GM23338 (cell line): ENCODE data around the gene TXNRD1. TPM values are rescaled to one million over a fixed set of nuclear protein-coding genes. Genes with fewer than 3 reads are reported as not detected.

ENCODE experiments used
- ATAC-seq: fragments of 200-7000 bp; cut with Tn5 transposase; 3 replicates; pipeline ENCODE4 v1.9.1; 2020
- DNase-seq: peaks from one replicate; pipeline ENCODE4 v3.0.0-alpha.2; 2015; ENCODE audit warnings: low spot score
- H2AFZ ChIP-seq: fragments of 200-600 bp; sonication (generic); 2 replicates; pipeline ENCODE4 v1.8.0; 2016; ENCODE audit warnings: antibody characterized with exemption, mild to moderate bottlenecking, moderate library complexity
- H3F3A ChIP-seq: fragments of 200-600 bp; sonication (generic); replicated peaks from 2 replicates; pipeline ENCODE4 v1.8.0; 2017; ENCODE audit warnings: antibody characterized with exemption, mixed run types, low read depth
- H3K27ac ChIP-seq: fragments of 200-600 bp; sonication (generic); 2 replicates; pipeline ENCODE4 v1.6.1; 2016; ENCODE audit warnings: low read depth
- H3K27me3 ChIP-seq: fragments of 200-600 bp; sonication (generic); 2 replicates; pipeline ENCODE4 v1.8.0; 2016; ENCODE audit warnings: mild to moderate bottlenecking, mixed run types, moderate library complexity; ENCODE audit not compliant: insufficient read depth
- H3K36me3 ChIP-seq: fragments of 200-600 bp; sonication (generic); 2 replicates; pipeline ENCODE4 v1.8.0; 2016; ENCODE audit warnings: mild to moderate bottlenecking; ENCODE audit not compliant: insufficient read depth
- H3K4me1 ChIP-seq: fragments of 200-600 bp; sonication (generic); 2 replicates; pipeline ENCODE4 v1.8.0; 2016; ENCODE audit warnings: mild to moderate bottlenecking, moderate library complexity; ENCODE audit not compliant: insufficient read depth
- H3K4me2 ChIP-seq: fragments of 200-600 bp; sonication (generic); 2 replicates; pipeline ENCODE4 v1.7.1; 2017; ENCODE audit warnings: mixed run types
- H3K4me3 ChIP-seq: fragments of 200-600 bp; sonication (generic); 2 replicates; pipeline ENCODE4 v1.6.1; 2016; ENCODE audit warnings: mixed run types
- H3K79me2 ChIP-seq: fragments of 200-600 bp; sonication (generic); replicated peaks from 2 replicates; pipeline ENCODE4 v1.8.0; 2017; ENCODE audit warnings: mild to moderate bottlenecking; ENCODE audit not compliant: insufficient read depth
- H3K9me2 ChIP-seq: fragments of 200-600 bp; sonication (generic); 2 replicates; pipeline ENCODE4 v1.8.0; 2017; ENCODE audit not compliant: insufficient read depth
- H4K20me1 ChIP-seq: fragments of 200-600 bp; sonication (generic); replicated peaks from 2 replicates; pipeline ENCODE4 v1.8.0; 2017; ENCODE audit warnings: mild to moderate bottlenecking; ENCODE audit not compliant: insufficient read depth
- H3K27ac Mint-ChIP-seq: 2 replicates; pipeline ENCODE4 v1.8.0; 2020; ENCODE audit warnings: inconsistent platforms, mild to moderate bottlenecking, moderate library complexity, mixed read lengths
- H3K27me3 Mint-ChIP-seq: 3 replicates; pipeline ENCODE4 v1.8.0; 2022; ENCODE audit warnings: low read depth, mild to moderate bottlenecking, moderate library complexity, mixed read lengths, inconsistent platforms; ENCODE audit not compliant: insufficient read depth, poor library complexity
- H3K36me3 Mint-ChIP-seq: 3 replicates; pipeline ENCODE4 v1.8.0; 2021; ENCODE audit warnings: low read depth, mild to moderate bottlenecking, inconsistent platforms, moderate library complexity, mixed read lengths
- H3K4me1 Mint-ChIP-seq: 3 replicates; pipeline ENCODE4 v1.8.0; 2020; ENCODE audit warnings: mild to moderate bottlenecking, inconsistent platforms, mixed read lengths
- H3K4me3 Mint-ChIP-seq: 3 replicates; pipeline ENCODE4 v1.8.0; 2021; ENCODE audit warnings: moderate library complexity, mild to moderate bottlenecking, inconsistent platforms, mixed read lengths
- H3K9me3 Mint-ChIP-seq: 3 replicates; pipeline ENCODE4 v1.8.0; 2020; ENCODE audit warnings: moderate library complexity, mild to moderate bottlenecking, inconsistent platforms, mixed read lengths
- CREB1 ChIP-seq: fragments of 250-450 bp; sonication (Bioruptor Pico); IDR thresholded peaks from 2 replicates; pipeline ENCODE4 v1.5.0; 2020; ENCODE audit warnings: low read depth, mild to moderate bottlenecking, moderate library complexity
- EZH2phosphoT487 ChIP-seq: fragments of 200-600 bp; sonication (generic); IDR thresholded peaks from one replicate; pipeline ENCODE4 v1.8.1; 2018; ENCODE audit warnings: antibody characterized with exemption; ENCODE audit not compliant: unreplicated experiment
- JUNB ChIP-seq: IDR thresholded peaks from one replicate; pipeline ENCODE4 v1.6.1; 2016; ENCODE audit warnings: antibody characterized with exemption; ENCODE audit not compliant: unreplicated experiment
- NANOG ChIP-seq: IDR thresholded peaks from 2 replicates; pipeline ENCODE4 v1.6.1; 2016; ENCODE audit warnings: antibody characterized with exemption, borderline replicate concordance
- STAT1 ChIP-seq: IDR thresholded peaks from one replicate; pipeline ENCODE4 v1.6.1; 2016; ENCODE audit warnings: antibody characterized with exemption; ENCODE audit not compliant: unreplicated experiment
- ZNF114 ChIP-seq: fragments of 250-450 bp; sonication (Bioruptor Pico); IDR thresholded peaks from 2 replicates; pipeline ENCODE4 v1.5.0; 2020; ENCODE audit warnings: mild to moderate bottlenecking, moderate library complexity
- ZNF331 ChIP-seq: fragments of 250-450 bp; sonication (Bioruptor Pico); IDR thresholded peaks from 2 replicates; pipeline ENCODE4 v1.5.0; 2020; ENCODE audit warnings: low read depth, mild to moderate bottlenecking, moderate library complexity
- polyA plus RNA-seq: library from polyadenylated mRNA; unstranded; fragments of >200 nt; fragmentation: Nextera tagmentation; extraction: Ambion mirVana; gene quantifications from 2 replicates; pipeline ENCODE4 v1.2.1, GENCODE V29; 2016
- total RNA-seq: library from RNA; depleted of rRNA; stranded (reverse); fragments of >200 nt; shearing (Covaris generic); gene quantifications from 2 replicates; pipeline ENCODE4 v1.2.3, GENCODE V29; 2014
- TF ChIP-seq, protein P1 (sequence below): IDR thresholded peaks from one replicate; pipeline ENCODE4 v1.6.1; 2018; ENCODE audit warnings: antibody characterized with exemption; ENCODE audit not compliant: unreplicated experiment
- TF ChIP-seq, protein P2 (sequence below): IDR thresholded peaks from 2 replicates; pipeline ENCODE4 v1.6.1; 2016; ENCODE audit warnings: antibody characterized with exemption
- TF ChIP-seq, protein P3 (sequence below), 2 experiments: fragments of 200-600 bp in 1 of 2; sonication (generic) in 1 of 2; conservative IDR thresholded peaks; 2 replicates each; pipeline versions ENCODE4 v1.5.1 to v1.6.1; 2016 to 2017; ENCODE audit warnings: antibody characterized with exemption in 2 of 2, low read depth in 2 of 2, mild to moderate bottlenecking in 2 of 2, moderate library complexity in 1 of 2

The TXNRD1 gene
- total and polyA plus RNA-seq, 2 experiments from 2014 or later: 115 to 127 TPM

DNA sequence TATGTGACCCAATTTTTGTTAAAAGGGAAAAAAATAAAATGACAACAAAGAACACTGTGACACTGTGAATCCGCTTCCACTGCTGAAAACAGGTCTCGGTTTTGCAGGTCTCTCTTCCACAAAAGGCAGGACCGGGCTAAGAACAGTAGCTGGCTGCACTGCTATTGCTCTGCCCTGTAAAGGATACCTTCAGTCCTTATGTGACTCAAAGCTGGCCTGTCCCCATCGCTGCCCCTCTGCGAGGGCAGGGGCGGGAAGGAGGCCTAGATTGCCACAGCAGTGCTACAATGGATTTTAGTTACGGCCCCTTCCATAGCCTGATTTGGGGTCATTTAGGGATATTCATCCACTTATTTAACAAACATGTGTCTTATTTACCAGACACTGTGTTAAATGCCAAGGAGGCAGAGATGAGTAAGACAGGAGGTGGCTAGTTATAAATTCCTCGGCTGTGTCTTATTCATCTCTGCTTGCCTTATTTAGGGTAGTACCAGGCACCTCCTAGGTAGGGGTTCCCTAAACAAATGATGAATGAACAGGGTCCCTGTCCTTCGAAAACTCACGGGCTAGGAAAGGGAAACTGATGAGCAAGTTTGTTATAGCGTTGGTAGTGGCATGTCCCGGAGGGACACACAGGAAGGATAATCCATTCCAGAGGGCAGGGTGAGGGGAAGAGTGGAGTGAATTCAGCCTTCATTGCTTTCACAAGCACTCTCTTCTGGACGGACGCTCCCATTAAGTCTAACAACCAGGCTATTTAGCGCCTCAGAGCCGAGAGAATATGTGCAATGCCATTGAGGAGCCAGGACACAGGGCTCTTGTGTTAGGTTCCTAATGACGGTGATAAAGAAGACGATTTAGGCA, 161.3 kb downstream of the TXNRD1 start (continued):
- TF ChIP-seq, protein P1, sequence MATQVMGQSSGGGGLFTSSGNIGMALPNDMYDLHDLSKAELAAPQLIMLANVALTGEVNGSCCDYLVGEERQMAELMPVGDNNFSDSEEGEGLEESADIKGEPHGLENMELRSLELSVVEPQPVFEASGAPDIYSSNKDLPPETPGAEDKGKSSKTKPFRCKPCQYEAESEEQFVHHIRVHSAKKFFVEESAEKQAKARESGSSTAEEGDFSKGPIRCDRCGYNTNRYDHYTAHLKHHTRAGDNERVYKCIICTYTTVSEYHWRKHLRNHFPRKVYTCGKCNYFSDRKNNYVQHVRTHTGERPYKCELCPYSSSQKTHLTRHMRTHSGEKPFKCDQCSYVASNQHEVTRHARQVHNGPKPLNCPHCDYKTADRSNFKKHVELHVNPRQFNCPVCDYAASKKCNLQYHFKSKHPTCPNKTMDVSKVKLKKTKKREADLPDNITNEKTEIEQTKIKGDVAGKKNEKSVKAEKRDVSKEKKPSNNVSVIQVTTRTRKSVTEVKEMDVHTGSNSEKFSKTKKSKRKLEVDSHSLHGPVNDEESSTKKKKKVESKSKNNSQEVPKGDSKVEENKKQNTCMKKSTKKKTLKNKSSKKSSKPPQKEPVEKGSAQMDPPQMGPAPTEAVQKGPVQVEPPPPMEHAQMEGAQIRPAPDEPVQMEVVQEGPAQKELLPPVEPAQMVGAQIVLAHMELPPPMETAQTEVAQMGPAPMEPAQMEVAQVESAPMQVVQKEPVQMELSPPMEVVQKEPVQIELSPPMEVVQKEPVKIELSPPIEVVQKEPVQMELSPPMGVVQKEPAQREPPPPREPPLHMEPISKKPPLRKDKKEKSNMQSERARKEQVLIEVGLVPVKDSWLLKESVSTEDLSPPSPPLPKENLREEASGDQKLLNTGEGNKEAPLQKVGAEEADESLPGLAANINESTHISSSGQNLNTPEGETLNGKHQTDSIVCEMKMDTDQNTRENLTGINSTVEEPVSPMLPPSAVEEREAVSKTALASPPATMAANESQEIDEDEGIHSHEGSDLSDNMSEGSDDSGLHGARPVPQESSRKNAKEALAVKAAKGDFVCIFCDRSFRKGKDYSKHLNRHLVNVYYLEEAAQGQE: no peak
- no peak for TF ChIP-seq EZH2phosphoT487
- no peak for TF ChIP-seq ZNF331 (CRISPR knock-in tag)
- TF ChIP-seq, protein P2, sequence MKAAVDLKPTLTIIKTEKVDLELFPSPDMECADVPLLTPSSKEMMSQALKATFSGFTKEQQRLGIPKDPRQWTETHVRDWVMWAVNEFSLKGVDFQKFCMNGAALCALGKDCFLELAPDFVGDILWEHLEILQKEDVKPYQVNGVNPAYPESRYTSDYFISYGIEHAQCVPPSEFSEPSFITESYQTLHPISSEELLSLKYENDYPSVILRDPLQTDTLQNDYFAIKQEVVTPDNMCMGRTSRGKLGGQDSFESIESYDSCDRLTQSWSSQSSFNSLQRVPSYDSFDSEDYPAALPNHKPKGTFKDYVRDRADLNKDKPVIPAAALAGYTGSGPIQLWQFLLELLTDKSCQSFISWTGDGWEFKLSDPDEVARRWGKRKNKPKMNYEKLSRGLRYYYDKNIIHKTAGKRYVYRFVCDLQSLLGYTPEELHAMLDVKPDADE: no peak
- TF ChIP-seq STAT1: no peak
- no peak for TF ChIP-seq JUNB
- no peak for TF ChIP-seq CREB1
- TF ChIP-seq NANOG: no peak
- TF ChIP-seq, protein P3, sequence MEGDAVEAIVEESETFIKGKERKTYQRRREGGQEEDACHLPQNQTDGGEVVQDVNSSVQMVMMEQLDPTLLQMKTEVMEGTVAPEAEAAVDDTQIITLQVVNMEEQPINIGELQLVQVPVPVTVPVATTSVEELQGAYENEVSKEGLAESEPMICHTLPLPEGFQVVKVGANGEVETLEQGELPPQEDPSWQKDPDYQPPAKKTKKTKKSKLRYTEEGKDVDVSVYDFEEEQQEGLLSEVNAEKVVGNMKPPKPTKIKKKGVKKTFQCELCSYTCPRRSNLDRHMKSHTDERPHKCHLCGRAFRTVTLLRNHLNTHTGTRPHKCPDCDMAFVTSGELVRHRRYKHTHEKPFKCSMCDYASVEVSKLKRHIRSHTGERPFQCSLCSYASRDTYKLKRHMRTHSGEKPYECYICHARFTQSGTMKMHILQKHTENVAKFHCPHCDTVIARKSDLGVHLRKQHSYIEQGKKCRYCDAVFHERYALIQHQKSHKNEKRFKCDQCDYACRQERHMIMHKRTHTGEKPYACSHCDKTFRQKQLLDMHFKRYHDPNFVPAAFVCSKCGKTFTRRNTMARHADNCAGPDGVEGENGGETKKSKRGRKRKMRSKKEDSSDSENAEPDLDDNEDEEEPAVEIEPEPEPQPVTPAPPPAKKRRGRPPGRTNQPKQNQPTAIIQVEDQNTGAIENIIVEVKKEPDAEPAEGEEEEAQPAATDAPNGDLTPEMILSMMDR (conservative IDR thresholded peaks at IDR 0.05; ENCODE audit: low read depth in 2 of 2): no peak
- no peak for TF ChIP-seq ZNF114

DNA sequence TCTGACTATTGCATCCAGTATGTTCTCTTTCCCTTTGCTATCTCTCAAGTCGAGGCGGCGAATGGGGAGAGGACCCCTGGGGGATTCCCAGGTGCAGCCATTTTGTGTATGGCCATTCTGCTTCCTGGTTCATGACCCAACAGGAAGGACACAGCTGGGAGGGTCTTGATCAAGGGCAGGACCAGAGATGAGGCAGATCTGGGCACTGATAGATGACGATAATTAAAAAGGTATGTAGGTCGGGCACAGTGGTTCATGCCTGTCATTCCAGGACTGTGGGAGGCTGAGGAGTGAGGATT, 161.9 kb downstream of the TXNRD1 start:
- H3K36me3 ChIP-seq: no peaks in the 10 kb centered on the region
- no peak overlapping the region for H3K4me3 ChIP-seq
- H2AFZ ChIP-seq: no peak overlapping the region
- DNase-seq: no peak
- H3F3A ChIP-seq: no peaks in the 10 kb centered on the region
- H3K4me1 ChIP-seq: peaks cover 5% of the 10 kb centered on the region; the same call in 1 of the 2 replicates
- H3K27ac ChIP-seq: no peak overlapping the region
- Mint-ChIP-seq H3K9me3 (peaks cover 4% of the 10 kb centered on the region; the same call in 2 of the 3 replicates), H3K4me1 (peaks cover 10% of the 10 kb centered on the region), H3K27me3 (peaks cover 5% of the 10 kb centered on the region), H3K36me3 (no peaks in the 10 kb centered on the region; the same call in 2 of the 3 replicates), H3K27ac (no peak overlapping the region), H3K4me3 (no peak overlapping the region)
- H3K4me2 ChIP-seq: no peak overlapping the region
- H3K27me3 ChIP-seq: no peaks in the 10 kb centered on the region
- no peaks in the 10 kb centered on the region for H4K20me1 ChIP-seq
- no peaks in the 10 kb centered on the region for H3K9me2 ChIP-seq
- ATAC-seq: no peak
- H3K79me2 ChIP-seq: no peaks in the 10 kb centered on the region
- no peak for TF ChIP-seq NANOG
- TF ChIP-seq, protein P3 (conservative IDR thresholded peaks at IDR 0.05; ENCODE audit: low read depth in 2 of 2): no peak
- TF ChIP-seq ZNF114: no peak
- no peak for TF ChIP-seq CREB1
